Measurements from ENCODE around the gene TSPEAR. TPM values are rescaled to one million over a fixed set of nuclear protein-coding genes. Genes with fewer than 3 reads are reported as not detected.

TSPEAR gene
- total and polyA plus RNA-seq, 2 of the 13 experiments (the other 11 are each of a cell fraction or from before 2014, with no cell fraction given) = 0.07 to 0.32 TPM

- Histone ChIP-seq H3K4me1 (ENCODE audit: insufficient read depth, low read length) (no peaks in the 10 kb centered on the region), H3K36me3 (replicated peaks in 1 of 2; ENCODE audit: control insufficient read depth in 1 of 2, insufficient read depth in 2 of 2, low read length in 2 of 2) (no peaks in the 10 kb centered on the region), H3K27ac (ENCODE audit: extremely low read length, insufficient read depth, low read length) (no peak overlapping the region), H3K79me2 (ENCODE audit: insufficient read depth, low read length) (no peaks in the 10 kb centered on the region), H3K4me3 (replicated peaks in 1 of 3; ENCODE audit: insufficient read depth in 1 of 3, low read depth in 2 of 3, low read length in 3 of 3) (no peak overlapping the region), H2AFZ (ENCODE audit: low read length) (no peak overlapping the region), H3K4me2 (ENCODE audit: low read depth, low read length) (no peak overlapping the region), H3K9me3 (ENCODE audit: low read length) (peaks cover 22% of the 10 kb centered on the region), H4K20me1 (ENCODE audit: insufficient read depth, low read length) (no peaks in the 10 kb centered on the region), H3K27me3 (ENCODE audit: control insufficient read depth in 1 of 2, insufficient read depth in 2 of 2, low read length in 2 of 2) (peaks cover 3 to 22% of the 10 kb centered on the region in 2 experiments; a peak in 4 of 5 replicates), H3K9ac (ENCODE audit: insufficient read depth, low read depth, low read length) (no peak overlapping the region)
- ChIA-PET CTCF (ENCODE audit: low intra/inter-chr PET ratio, low total read pairs) (no interaction called here), POLR2A (no interaction called here)
- DNase-seq (ENCODE audit: low spot score) = no peak
- ATAC-seq = no peak
- no peak for FAIRE-seq
- in situ Hi-C loops (cut with HindIII; ENCODE audit: extremely low pct_ligation_motif_present, low pct_unique_long_range_greater_than_20kb) = no loop called here
- intact Hi-C loops (cut with micrococcal nuclease; ENCODE audit: unreplicated experiment) = no loop called here
- no peak for TF ChIP-seq NFAT5 (CRISPR knock-in tag; IDR thresholded peaks at IDR 0.05)
- no peak for TF ChIP-seq CCAR2 (optimal IDR thresholded peaks at IDR 0.05; ENCODE audit: low read depth, low read length)
- TF ChIP-seq ZFP1 (CRISPR knock-in tag; IDR thresholded peaks at IDR 0.05) = peak; percentile 99
- no peak for TF ChIP-seq ZNF773 (CRISPR knock-in tag; IDR thresholded peaks at IDR 0.05; ENCODE audit: borderline replicate concordance)
- no peak for TF ChIP-seq ZHX2 (IDR thresholded peaks at IDR 0.05; ENCODE audit: low read depth)
- TF ChIP-seq ZHX2 (CRISPR knock-in tag; IDR thresholded peaks at IDR 0.05; ENCODE audit: borderline replicate concordance) = no peak
- TF ChIP-seq, protein P1, sequence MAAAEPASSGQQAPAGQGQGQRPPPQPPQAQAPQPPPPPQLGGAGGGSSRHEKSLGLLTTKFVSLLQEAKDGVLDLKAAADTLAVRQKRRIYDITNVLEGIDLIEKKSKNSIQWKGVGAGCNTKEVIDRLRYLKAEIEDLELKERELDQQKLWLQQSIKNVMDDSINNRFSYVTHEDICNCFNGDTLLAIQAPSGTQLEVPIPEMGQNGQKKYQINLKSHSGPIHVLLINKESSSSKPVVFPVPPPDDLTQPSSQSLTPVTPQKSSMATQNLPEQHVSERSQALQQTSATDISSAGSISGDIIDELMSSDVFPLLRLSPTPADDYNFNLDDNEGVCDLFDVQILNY (CRISPR knock-in tag; conservative IDR thresholded peaks at IDR 0.05) = no peak
- TF ChIP-seq ZZZ3 (CRISPR knock-in tag; IDR thresholded peaks at IDR 0.05; ENCODE audit: borderline replicate concordance) = no peak
- no TSS peak for BruUV-seq (replicated peaks)
- WGBS (ENCODE audit: low lambda C conversion rate) = 39% methylated on average over 2 of the region's 2 CpGs
These were observed 66.5 kb downstream of the TSPEAR start for GRCh38 chr21:44644878-44645277.
